Omental fat pad (tissue), 4 donors: ENCODE results near the gene GSE1. TPM values are rescaled to one million over a fixed set of nuclear protein-coding genes. Genes with fewer than 3 reads are reported as not detected.

Source experiments
- ATAC-seq: fragments of 150-250 bp; one replicate; pipeline ENCODE4 v1.9.1; 2016; ENCODE audit warnings: mild to moderate bottlenecking, moderate library complexity; ENCODE audit not compliant: low FRiP score
- DNase-seq: peaks from one replicate; pipeline ENCODE4 v3.0.0-alpha.2; 2019; ENCODE audit warnings: low spot score
- CTCF ChIP-seq, 3 donors: fragments of 450-650 bp; IDR thresholded peaks; one replicate each; pipeline ENCODE4 v1.5.1; 2016 to 2017; ENCODE audit warnings: antibody characterized with exemption in 3 of 3, mild to moderate bottlenecking in 3 of 3, moderate library complexity in 2 of 3
- total RNA-seq, 4 donors: library from RNA; depleted of rRNA; stranded (reverse); fragments of >200 nt; gene quantifications; one replicate each; pipeline ENCODE4 v1.1.0, GENCODE V29; 2016

GSE1 gene
- total RNA-seq, 4 donors from 2014 or later = 50.9 to 181 (median 90.9) TPM

GRCh38 chr16:85595812-85596502 lies 17.2 kb upstream of the GSE1 start:
- no peak for ATAC-seq
- DNase-seq = no peak
- no peak for TF ChIP-seq CTCF (IDR thresholded peaks at IDR 0.05)

- TF ChIP-seq CTCF (IDR thresholded peaks at IDR 0.05) = no peak
- ATAC-seq = no peak
- no peak for DNase-seq
These were observed 15.0 kb upstream of the GSE1 start for GRCh38 chr16:85598141-85598540.

- ATAC-seq (no peak), DNase-seq (no peak)
- no peak for TF ChIP-seq CTCF (IDR thresholded peaks at IDR 0.05)
These were observed 13.0 kb upstream of the GSE1 start for GRCh38 chr16:85600078-85600477.

GRCh38 chr16:85600530-85601271 lies 12.4 kb upstream of the GSE1 start:
- DNase-seq = no peak
- no peak for TF ChIP-seq CTCF (IDR thresholded peaks at IDR 0.05)
- peak; percentile 35 for ATAC-seq

GRCh38 chr16:85601272-85601639 lies 11.9 kb upstream of the GSE1 start:
- TF ChIP-seq CTCF (IDR thresholded peaks at IDR 0.05) = no peak
- no peak for DNase-seq

GRCh38 chr16:85601730-85602401 lies 11.3 kb upstream of the GSE1 start:
- ATAC-seq (no peak), DNase-seq (no peak)

More at GRCh38 chr16:85601272-85601639, 11.9 kb upstream of the GSE1 start:
- ATAC-seq = peak; percentile 61

More at GRCh38 chr16:85601730-85602401, 11.3 kb upstream of the GSE1 start:
- TF ChIP-seq CTCF (IDR thresholded peaks at IDR 0.05) = no peak
